ENCODE measurements around the gene TNNI3K.

DNA sequence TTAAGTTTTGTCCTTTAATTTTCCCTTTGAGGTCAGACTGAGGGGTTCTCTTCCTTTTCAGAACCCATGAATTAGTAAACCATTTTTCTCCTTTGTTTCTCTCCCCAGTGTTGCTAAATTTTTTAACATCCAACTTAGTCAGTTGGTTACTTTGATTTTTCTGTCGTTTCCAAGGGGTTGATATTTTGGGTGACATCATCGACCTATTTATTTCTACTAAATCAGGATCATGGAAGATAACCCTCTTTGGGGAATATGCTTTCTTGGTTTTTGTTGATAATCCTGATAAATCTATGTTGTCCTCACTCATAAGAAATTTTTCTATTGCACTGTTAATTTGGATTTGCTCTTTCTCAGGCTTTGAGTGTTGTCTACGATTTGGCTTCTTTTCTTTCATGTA, 236.3 kb downstream of the TNNI3K start:
- TF ChIP-seq, protein P1, sequence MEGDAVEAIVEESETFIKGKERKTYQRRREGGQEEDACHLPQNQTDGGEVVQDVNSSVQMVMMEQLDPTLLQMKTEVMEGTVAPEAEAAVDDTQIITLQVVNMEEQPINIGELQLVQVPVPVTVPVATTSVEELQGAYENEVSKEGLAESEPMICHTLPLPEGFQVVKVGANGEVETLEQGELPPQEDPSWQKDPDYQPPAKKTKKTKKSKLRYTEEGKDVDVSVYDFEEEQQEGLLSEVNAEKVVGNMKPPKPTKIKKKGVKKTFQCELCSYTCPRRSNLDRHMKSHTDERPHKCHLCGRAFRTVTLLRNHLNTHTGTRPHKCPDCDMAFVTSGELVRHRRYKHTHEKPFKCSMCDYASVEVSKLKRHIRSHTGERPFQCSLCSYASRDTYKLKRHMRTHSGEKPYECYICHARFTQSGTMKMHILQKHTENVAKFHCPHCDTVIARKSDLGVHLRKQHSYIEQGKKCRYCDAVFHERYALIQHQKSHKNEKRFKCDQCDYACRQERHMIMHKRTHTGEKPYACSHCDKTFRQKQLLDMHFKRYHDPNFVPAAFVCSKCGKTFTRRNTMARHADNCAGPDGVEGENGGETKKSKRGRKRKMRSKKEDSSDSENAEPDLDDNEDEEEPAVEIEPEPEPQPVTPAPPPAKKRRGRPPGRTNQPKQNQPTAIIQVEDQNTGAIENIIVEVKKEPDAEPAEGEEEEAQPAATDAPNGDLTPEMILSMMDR (IDR thresholded peaks at IDR 0.05): no peak
- TF ChIP-seq POLR2AphosphoS5 (IDR thresholded peaks at IDR 0.05) (no peak), POLR2A (IDR thresholded peaks at IDR 0.05) (no peak)
